DMS114 treated with DMSO at 0.1 percent for 48 hours (cell line): Measurements from ENCODE around the gene TMEM108.

Experiments used
- DNase-seq: peaks from one replicate; lab custom pipeline; 2025; ENCODE audit not compliant: unreplicated experiment; lab: John Stamatoyannopoulos, UW

TMEM108 gene

DNA sequence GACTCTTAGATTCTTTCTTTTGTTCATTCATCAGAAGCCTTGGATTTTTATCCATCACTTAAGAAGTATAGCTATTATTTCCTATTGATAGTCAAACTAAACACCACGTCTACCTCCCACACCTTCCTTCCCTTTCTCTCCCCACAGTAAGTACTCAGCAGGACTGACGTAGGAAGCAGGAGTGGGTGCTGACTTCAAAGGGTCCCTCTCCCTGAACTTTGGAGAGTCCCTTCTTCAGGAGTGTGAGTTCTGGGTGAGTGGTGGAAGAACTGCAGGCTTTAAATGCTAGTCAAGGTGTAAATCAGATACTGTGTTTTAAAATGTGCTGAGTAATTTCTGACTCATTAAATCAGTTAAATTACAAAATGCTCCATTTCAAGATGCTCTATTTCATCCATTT lies 235.2 kb downstream of the TMEM108 start:
- no peak for DNase-seq

DNA sequence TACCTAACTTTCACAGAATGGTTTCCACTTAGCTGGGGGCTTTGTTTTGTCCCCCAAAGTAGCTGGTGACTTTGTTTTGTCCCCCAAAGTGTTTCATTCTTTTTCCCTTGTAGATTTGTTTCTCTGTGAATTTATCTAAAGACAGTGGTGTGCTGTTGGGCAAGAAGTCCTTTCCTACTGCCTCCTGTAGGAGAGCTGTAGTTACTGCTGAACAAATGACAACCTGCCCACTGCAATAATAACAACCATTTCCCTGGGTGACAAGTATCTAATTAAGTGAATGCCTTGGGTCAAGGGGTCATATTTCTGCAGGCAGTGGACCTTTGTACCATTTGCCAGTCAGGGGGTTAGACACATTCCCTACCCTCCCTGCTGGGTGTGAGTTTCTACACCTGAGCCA lies 236.3 kb downstream of the TMEM108 start:
- no peak for DNase-seq

DNA sequence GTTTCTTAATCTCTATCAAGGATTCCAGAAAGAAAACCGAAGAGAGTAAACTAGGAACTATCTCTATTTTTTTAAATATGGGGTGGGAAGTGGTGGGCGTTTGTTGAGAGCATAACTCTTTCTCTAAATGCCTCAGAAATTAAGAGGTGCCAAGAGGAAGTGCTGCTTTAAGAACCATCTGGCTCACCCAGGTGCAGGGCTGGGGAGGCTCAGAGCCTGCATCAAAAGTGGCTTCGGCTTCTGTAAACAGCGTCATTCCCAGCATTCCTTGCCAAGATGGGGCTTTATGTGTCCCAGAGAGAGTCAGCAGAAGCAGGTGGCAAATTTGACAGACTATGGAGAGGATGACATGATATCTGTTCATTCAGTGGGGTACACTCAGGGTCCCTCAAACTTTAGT lies 238.4 kb downstream of the TMEM108 start:
- DNase-seq, result no peak

DNA sequence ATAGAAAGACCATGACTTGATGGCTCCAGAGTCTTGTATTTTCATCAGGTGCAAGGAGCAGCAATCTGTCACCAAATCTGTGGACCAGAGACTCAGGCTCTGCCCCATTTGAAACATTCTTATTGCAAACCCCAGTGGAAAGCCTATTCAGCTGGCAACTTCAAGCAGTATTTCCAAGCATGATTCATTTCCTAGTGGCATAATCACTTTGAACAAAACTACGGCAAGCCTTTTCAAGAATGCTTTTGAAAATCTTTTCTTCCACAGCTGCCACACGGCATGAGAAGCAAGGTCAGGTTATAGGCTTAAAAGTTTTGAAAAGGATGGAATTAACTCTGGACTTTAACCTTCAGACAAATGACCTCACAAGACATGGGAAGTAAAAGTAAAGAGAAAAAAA lies 239.6 kb downstream of the TMEM108 start:
- DNase-seq, result no peak

DNA sequence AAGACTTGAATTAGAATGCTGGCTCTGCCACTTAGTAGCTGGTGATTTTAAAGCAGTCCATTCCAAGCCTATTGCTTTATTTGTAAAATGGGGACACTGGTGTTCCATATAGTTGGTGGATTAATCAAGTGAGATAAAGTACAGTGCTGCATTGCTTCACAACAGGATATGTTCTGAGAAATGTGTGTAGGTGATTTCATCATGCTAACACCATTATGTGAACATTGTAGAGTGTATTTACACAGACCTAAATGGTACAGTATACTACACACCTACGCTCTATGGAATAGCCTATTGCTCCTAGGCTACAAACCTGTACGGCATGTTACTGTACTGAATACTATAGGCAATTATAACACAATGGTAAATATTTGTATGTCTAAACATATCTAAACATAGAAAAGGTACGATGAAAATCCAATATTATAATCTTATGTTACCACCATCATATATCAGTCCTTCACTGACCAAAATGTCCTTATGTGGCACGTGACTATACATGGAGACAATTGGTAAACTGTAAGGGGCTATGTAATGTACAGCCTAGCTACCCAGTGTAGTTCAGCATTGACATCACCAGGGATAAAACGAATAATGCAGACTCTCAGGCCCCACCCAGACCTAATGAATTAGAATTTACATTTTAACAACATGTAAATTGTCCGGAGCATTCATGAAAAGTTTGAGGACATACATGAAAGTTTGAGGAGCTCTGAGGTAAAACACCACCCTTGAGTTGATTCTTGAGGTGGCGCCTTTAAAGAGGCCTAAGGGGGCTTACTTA lies 240.3 kb downstream of the TMEM108 start:
- no peak for DNase-seq

DNA sequence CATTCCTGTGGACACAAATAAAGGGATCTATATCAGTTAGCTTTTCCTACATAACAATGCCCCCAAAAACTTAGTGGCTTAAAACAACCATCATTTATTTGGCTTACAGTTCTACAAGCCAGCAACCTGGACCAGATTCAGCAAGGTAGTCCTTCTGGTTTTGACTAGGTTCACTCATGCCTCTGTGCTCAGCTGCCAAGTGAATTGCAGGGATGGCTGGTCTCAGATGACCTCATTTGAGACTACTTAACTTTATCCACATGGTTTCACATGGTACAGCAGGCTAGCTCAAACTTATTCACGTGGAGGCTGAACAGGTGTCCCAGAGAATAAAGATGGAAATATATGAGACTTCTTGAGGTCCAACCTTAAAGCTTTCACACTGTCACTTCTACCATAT lies 242.4 kb downstream of the TMEM108 start:
- no peak for DNase-seq

DNA sequence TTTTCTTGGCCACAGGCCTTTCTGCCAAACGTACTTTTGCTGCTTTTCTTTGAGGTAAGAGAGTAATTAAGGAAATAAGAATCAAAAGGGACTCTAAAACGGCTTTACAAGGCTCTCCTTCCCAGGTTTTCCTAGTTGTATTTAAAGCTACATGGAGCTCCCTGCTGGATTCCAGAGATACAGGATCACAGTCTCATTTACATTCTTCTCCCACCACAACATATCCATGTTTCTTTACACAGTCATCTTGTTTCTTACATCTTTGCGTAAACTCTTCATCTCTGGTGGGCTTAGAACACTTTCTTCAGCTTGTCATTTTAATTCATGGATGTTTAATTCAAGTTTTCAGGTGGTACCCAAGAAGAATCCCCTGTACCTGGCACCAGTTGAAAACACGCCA lies 244.0 kb downstream of the TMEM108 start:
- DNase-seq, result no peak

DNA sequence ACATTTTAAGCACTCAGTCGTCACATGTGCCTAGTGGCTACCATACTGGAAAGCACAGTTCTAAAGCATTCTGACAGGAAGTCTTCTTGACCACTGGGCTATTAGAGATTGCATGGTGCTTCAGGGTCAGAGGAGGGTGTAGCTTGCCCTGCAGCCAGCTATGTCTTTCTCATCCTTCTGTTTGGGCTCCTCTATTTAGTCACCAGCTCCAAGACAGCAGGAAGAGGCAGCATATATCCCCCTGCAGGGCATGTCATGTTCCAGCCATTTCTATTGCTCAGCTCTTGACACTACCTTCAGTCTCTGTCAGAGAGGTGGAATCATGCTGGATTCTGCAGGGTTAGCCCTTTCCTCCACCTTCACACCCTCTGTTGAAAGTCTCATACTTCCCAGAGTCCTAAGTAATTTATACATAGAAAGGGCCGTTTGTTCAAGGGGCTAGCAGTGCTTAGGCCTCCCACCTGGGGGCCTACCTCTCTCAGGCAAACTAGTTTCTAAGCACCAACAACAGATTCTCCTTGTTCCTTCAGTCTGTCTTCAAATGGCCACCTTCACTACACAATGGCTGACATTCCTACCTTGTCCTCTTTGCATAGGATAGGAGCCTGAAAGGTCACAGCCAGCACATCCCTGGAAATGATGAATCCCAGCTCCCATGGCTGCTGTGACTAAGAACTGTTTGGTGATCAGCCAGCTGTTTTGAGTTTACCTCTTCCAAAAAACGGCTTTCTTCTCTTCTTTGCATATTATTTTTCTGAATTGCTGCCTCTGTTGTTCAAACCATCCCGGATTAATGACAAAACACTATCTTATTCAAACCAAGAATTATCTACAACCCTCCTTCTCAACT lies 246.0 kb downstream of the TMEM108 start:
- DNase-seq, result no peak

DNA sequence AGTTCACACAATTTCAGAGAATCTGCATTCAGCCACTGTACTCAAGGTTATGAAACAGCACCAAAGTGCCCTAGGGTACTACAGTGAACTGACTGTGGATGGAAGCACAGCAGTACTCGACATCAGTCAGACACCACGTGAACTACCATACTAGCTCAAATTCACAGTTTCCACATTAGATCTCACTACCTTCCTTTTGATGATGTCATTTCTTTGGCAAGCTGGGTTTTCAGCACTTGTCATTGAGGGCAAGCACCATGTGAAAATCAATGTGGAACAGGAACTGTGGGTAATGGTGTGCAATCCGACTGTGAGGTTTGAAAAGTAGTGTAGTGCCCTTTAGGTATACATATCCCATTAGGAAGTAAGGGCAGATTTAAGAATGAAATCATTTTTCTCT lies 251.1 kb downstream of the TMEM108 start:
- no peak for DNase-seq

DNA sequence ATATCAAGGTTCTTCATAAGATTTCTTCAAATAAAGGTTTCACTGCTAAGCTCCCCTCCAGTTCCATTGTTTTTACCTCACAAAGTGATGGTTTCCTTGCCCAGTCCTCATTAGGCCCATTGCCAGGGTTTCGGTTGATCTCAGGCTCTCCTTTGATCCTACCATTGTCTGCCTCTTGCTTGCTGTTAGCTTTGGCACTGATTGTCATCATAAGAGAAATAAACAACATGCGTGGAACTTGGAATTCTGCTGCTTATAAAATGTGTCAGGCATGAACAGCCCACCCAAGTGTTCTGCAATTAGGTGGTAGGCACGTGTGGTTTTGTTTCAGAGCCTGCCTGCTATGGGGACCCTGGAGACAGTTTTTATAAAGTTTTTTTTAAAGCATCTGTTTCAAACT lies 254.1 kb downstream of the TMEM108 start:
- no peak for DNase-seq

DNA sequence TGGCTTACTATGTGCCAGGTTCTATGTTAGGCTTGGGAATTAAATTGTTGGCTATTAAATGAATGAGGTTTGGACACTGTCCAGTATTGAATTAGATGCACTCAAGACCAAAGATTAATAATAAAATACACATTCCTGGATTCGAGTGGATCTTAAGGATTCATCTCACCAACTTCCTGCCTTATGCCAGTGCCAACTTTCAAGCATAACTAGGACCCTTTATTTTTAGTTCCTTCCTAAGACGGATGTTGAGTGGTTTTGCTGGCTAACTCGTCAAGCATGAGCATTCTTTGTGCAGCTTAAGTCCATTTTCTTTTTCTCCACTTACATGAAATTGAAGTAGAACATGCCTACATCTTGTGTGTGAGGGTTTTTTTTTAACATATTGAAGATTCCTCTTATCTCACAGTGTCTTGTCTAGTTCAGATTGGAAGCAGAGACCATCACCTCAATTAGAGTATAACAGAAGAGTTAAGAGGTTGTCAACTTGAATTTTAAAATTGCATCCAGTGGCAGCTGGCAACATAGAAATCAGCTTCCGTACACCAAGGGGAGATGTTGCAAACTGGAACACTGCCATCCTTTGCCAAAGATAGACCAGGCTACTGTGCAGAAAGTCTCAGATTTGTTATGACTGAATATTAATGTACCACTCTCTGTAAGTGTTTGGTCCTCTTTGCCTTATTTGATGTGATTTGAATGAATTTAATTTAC lies 255.4 kb downstream of the TMEM108 start:
- no peak for DNase-seq

DNA sequence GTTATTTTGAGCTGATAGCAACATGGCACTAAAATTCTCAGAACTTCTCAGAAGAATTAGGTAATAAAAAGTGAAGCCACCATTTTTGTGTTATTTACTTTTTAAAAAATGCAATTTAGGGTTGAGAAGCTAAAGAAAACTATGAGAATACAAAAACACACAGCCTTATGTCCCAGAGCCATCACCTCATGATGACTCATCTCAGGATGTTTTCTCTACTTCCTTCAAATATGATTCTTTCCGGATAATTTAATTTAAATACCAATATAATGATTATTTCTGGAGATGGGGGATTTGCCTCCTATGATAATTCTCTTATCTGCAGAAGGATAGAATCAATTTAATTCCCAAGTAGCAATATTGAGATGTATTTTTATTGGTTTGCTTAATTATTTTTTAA lies 256.1 kb downstream of the TMEM108 start:
- DNase-seq, result no peak

DNA sequence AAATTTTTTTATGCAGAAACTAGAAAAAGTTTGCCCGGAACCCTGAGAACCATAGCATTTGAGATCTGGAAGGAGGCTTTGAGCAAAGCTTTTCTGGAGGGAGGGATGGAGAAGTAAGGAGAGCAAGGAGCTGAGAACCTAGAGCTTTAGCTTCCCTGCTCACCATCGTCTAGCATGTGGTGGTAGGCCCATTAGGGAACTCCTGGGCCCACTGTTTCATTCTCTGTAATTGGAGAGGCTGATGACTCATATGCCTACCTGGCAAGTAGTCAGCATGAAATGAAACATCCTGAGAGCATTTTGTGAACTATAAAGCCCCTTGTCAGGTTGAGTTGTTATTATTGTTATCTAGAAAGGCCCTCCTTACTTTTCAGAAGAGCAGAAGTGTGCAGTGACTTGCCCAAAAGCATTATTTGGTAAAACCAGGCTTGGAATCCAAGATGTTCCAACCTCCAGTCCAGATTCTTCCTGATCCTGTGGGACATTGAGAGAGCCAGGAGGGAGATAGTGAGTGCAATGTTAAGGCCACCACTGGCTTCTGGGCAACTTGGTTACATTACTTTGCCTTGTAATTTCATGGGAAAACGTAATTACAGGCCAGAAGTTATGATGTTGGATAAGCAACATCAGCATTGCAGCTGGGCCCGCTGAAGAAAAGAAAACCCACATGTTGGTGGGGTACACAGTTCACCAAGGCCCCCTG lies 257.2 kb downstream of the TMEM108 start:
- no peak for DNase-seq

DNA sequence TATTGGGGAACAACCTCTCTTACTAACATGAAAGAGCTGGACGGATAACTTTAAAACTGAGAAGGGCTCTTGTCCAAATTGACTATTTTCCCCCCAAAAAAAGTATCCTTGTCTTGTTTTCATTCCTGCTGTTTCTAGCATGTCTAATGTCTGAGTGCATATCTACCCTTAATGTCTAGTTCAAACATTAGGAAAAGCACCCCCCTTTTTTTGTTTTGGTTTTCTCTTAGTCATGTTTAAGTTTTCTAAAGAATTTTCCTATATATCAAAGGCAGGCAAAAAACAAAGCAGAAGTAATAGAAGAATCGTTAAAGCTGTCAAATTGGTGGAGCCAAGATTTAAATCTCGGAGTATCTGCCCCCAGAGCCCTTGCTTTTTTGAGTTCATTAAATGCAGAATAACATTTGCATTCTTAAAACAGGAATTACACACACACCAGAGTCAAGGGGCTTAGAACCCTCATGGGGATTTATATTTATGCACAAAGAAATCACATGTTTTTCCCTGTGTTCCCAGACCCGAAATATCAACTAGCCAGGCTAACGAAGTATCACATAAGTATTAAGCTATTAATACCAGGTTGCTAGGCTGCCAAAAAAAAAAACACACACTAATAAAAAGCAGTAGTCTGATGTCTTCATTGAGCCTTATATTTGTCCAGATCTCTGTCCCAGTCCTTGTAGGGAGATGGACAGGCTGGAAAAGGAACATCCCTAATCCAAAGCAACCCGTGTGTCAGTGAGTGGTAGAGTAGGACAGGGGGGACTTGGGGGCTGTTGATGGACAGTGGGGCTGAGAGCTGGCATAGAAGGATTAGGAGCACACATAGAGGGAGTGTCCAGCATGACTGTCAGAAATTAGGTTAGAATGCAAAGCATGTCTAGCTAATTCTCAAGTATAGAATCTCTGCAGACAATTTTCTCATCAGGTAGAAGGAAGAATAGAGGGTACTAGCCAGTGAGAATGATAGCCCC lies 258.0 kb downstream of the TMEM108 start:
- no peak for DNase-seq

DNA sequence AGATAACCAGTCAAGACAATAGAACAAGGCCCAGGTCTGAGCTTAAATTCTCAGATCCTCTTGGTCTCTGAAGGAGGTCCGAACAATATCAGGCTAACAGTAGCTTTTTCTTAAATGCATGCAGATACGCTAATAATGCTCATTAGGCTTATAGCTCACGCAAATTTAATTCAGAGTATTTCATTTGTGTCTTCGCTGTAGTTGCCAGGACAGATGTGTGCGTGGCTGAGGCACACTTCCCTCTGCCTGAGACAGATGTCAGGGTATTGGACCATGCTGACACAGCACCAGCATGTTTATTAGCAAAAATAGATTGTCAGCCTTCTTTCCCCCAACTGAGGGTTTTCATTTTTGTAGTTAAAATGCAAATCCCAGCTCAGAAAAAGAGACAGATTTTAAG lies 258.8 kb downstream of the TMEM108 start:
- DNase-seq, result no peak

DNA sequence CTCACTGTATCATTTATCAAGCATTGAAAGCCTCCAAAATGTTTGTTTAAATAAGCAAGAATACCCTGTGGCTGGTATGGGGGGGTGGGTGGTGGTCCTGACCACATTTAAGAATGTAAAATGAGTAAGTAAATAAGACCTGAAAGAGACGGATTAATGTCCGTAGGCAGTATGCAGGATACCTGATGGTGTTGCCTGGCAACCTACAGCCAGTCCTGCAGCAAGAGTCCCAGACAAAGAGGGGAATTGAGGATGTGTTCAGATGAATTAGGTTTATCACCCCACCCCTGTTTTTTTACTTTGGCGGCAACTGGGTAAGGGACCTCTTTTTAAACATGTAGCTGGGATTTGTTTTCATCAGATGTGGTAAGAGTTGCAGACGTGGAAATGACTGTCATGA lies 261.9 kb downstream of the TMEM108 start:
- no peak for DNase-seq

DNA sequence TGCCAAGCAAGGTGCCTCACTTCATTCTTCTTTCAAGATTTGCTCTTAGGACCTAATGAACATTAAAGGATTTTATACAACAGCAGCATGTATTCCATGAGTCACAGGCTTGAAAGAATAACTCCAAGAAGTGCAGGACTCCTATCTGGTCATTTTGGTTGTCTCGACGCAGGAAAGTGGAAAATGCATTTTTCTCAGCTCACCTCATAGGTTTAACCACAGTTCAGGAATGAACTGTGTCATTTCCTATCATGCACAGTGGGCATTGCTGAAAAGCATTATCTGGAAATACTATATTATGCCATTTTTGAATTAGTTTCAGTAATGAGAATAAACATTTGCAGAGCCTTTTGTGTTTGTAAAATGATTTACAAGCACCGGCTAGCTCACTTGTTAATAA lies 263.0 kb downstream of the TMEM108 start:
- no peak for DNase-seq

DNA sequence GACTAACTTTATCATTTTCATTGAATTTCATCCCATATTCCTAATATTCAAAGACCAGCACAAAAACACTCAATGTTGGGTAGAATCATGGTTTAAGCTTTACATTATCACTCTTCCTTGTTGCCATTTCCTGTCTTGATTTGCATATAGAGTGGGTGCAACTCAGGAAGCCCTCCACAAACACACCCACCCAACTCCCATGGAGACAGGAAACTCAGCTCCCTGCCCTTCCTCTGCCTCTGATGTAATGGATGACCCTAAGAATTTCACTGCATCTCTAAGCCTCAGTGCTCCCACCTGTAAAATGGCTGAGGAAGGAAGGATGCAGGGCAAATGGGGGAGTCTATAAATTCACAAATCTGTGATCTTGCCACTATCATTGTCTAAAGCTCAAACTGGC lies 263.5 kb downstream of the TMEM108 start:
- no peak for DNase-seq

DNA sequence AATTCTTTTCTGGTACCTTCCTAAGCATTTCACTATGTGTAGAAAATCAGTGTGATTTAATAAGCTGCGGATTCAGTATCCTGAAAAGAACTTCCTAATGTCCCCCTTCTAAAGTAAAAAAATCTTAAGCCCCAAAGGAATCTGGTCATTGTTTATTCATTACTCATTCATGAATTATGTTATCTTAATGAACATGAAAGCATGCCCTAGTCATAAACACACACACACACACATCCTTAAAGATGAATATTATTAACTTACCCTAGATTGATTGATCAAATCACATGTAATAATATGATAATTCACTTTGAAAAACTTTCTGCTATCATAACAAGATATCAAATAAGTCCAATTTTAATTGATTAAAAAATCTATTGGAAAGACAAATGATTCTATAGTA lies 265.2 kb downstream of the TMEM108 start:
- DNase-seq, result no peak

DNA sequence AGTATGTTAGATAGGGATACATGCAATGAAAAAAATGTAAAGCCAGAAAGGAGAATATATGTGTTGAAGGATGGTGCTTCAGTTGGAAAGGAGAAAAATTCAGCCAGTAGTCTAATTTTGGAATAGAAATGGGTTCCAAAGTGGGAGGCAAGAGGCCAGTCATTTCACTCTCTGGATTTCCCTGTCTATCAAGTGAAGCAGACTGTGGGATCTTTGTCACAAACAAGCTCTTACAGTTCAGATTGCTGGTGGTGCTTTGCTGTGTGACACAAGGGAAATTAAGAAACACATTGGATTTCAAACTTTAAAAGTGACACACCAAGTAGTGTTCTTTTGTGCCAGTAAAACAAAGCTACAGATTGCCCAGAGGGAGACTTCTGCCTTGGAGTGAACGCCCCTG lies 279.7 kb downstream of the TMEM108 start:
- DNase-seq, result no peak
